GM12865 (cell line): Measurements from ENCODE around the gene TGM4.

Experiments used
- DNase-seq: peaks from one replicate; pipeline ENCODE4 v3.0.0; 2010; ENCODE audit warnings: low read depth
- H3K4me3 ChIP-seq: 2 replicates; pipeline ENCODE4 v1.5.1; 2011; ENCODE audit warnings: mild to moderate bottlenecking, low read depth, low read length, control low read depth
- CTCF ChIP-seq: IDR thresholded peaks from 2 replicates; pipeline ENCODE4 v1.5.1; 2011; ENCODE audit warnings: low read length, control low read depth, low read depth, inconsistent platforms; ENCODE audit not compliant: insufficient read depth; ENCODE audit errors: missing control alignments

TGM4 gene

GRCh38 chr3:44890852-44891251 lies 16.4 kb downstream of the TGM4 start:
- DNase-seq: no peak
- no peak overlapping the region for H3K4me3 ChIP-seq
- TF ChIP-seq CTCF: no peak

DNA sequence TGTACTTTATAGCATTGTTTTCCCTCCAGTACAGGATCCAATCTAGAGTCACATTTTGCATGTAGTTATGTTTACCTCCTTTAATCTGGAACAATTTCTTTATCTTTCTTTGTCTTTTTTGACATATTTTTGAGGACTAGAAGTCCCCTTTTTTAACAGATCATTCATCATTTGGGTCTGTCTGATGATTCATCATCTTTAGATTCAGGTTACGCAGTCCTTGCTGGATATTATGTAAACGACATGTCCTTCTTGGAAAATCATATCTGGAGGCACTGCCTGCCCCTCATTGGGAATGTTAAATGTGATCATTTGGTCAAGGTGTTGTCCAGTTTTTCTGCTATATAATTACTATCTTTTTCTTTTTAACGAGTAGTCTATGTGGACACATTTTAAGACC lies 18.3 kb downstream of the TGM4 start:
- no peak for DNase-seq
- H3K4me3 ChIP-seq: no peak overlapping the region
- TF ChIP-seq CTCF: no peak

- no peak for DNase-seq
- TF ChIP-seq CTCF: no peak
- no peak overlapping the region for H3K4me3 ChIP-seq
Measured at GRCh38 chr3:44893097-44893496, 18.7 kb downstream of the TGM4 start.

GRCh38 chr3:44894485-44894884 lies 20.1 kb downstream of the TGM4 start:
- no peak for DNase-seq
- no peak overlapping the region for H3K4me3 ChIP-seq
- TF ChIP-seq CTCF: no peak

DNA sequence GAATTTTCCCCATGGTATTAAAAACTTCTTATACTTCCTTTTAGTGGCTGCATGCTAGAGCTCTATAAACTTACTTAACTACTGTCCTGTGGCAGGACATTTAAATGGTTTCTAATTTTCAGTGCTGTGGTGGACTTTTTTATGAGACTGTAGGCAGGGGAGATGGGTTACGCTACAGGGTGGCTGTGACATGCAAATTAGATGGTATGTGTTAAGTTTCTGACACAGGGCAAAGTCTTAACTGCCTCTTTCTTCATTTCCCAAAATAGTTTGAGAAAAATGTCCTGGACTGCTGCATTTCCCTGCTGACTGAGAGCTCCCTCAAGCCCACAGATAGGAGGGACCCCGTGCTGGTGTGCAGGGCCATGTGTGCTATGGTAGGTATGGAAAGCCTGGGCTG lies 22.0 kb downstream of the TGM4 start:
- TF ChIP-seq CTCF: no peak
- no peak overlapping the region for H3K4me3 ChIP-seq
- peak; percentile 9 for DNase-seq

DNA sequence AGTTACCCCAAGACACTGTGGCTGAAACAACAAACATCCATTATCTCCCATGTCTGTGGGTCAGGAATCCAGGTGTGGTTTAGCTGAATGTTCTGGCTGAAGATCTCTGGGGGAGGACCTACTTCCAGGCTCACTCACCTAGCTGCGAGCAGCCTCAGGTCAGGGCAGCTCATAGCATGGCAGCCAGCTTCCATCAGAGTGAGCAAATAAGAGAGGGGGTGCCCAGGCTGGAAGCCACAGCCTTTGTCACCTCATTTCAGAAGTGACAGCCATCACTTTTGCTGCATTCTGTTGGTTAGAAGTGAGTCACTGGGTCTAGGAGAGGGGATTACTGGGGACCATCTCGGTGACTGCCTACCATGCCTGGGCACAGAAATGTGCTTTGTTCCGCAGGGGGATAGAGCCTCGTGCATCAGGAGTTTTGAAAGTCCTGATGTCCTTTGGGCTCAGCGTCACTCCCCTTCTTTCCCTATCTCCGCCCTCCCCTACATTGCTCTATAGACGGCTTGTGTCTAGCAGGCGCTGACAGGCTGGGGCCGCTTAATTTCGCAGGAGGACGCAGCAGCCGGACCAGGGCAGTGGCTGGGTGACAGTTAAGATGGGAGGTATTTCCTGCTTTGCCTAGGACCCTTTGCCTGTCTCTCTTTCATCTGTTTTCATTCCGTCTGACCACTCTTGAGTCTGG lies 25.4 kb downstream of the TGM4 start:
- no peak for DNase-seq
- TF ChIP-seq CTCF: no peak
- no peak overlapping the region for H3K4me3 ChIP-seq

GRCh38 chr3:44902628-44903027 lies 28.2 kb downstream of the TGM4 start:
- TF ChIP-seq CTCF: no peak
- no peak overlapping the region for H3K4me3 ChIP-seq
- no peak for DNase-seq
